Measurements from ENCODE around the gene CYP4F22. TPM values are rescaled to one million over a fixed set of nuclear protein-coding genes. Genes with fewer than 3 reads are reported as not detected.

Gene CYP4F22
- total RNA-seq, 4 donors from 2014 or later = 65.3 to 119 (median 96.1) TPM

- no peak for DNase-seq (ENCODE audit: low spot score in 2 of 2)
- intact Hi-C loops (cut with DNase I; ENCODE audit: low total_unique reads) = no loop called here
Observed at GRCh38 chr19:15539638-15540037, 31.3 kb downstream of the CYP4F22 start.

GRCh38 chr19:15540435-15540834 lies 32.1 kb downstream of the CYP4F22 start:
- WGBS, 2 donors = 86 to 88% methylated on average over 19 of the region's 20 CpGs
- H3K4me3 ChIP-seq (ENCODE audit: low read depth, poor library complexity, severe bottlenecking) = no peak overlapping the region
- intact Hi-C loops (cut with DNase I; ENCODE audit: low total_unique reads) = no loop called here
- no peak for TF ChIP-seq POLR2A (IDR thresholded peaks at IDR 0.05)
- TF ChIP-seq CTCF (IDR thresholded peaks at IDR 0.05) = no peak
- DNase-seq (ENCODE audit: low spot score in 2 of 2) = no peak

More at GRCh38 chr19:15539638-15540037, 31.3 kb downstream of the CYP4F22 start:
- no peak overlapping the region for H3K4me3 ChIP-seq (ENCODE audit: low read depth, poor library complexity, severe bottlenecking)
- TF ChIP-seq POLR2A (IDR thresholded peaks at IDR 0.05) (no peak), CTCF (IDR thresholded peaks at IDR 0.05) (no peak)

- intact Hi-C loops (cut with DNase I; ENCODE audit: low total_unique reads) = no loop called here
- TF ChIP-seq CTCF (IDR thresholded peaks at IDR 0.05) (no peak), POLR2A (IDR thresholded peaks at IDR 0.05) (no peak)
- DNase-seq (ENCODE audit: low spot score in 2 of 2) = no peak
- H3K4me3 ChIP-seq (ENCODE audit: low read depth, poor library complexity, severe bottlenecking) = no peak overlapping the region
Observed at GRCh38 chr19:15544283-15544682, 36.0 kb downstream of the CYP4F22 start.

GRCh38 chr19:15544970-15545369 lies 36.6 kb downstream of the CYP4F22 start:
- WGBS, 2 donors = 94 to 96% methylated on average over 1 of the region's 1 CpG
- intact Hi-C loops (cut with DNase I; ENCODE audit: low total_unique reads) = no loop called here

GRCh38 chr19:15548648-15549047 lies 40.3 kb downstream of the CYP4F22 start:
- TF ChIP-seq POLR2A (IDR thresholded peaks at IDR 0.05) = no peak
- no peak for TF ChIP-seq CTCF (IDR thresholded peaks at IDR 0.05)
- WGBS, 2 donors = 79 to 88% methylated on average over 2 of the region's 2 CpGs

More at GRCh38 chr19:15544970-15545369, 36.6 kb downstream of the CYP4F22 start:
- H3K4me3 ChIP-seq (ENCODE audit: low read depth, poor library complexity, severe bottlenecking) = no peak overlapping the region
- no peak for DNase-seq (ENCODE audit: low spot score in 2 of 2)
- no peak for TF ChIP-seq CTCF (IDR thresholded peaks at IDR 0.05)
- no peak for TF ChIP-seq POLR2A (IDR thresholded peaks at IDR 0.05)

GRCh38 chr19:15549581-15549980 lies 41.3 kb downstream of the CYP4F22 start:
- TF ChIP-seq CTCF (IDR thresholded peaks at IDR 0.05) = no peak
- no peak for TF ChIP-seq POLR2A (IDR thresholded peaks at IDR 0.05)
- H3K4me3 ChIP-seq (ENCODE audit: low read depth, poor library complexity, severe bottlenecking) = no peak overlapping the region
- WGBS, 2 donors = 91 to 95% methylated on average over 5 of the region's 5 CpGs
- no peak for DNase-seq (ENCODE audit: low spot score in 2 of 2)
- intact Hi-C loops (cut with DNase I; ENCODE audit: low total_unique reads) = no loop called here

More at GRCh38 chr19:15548648-15549047, 40.3 kb downstream of the CYP4F22 start:
- intact Hi-C loops (cut with DNase I; ENCODE audit: low total_unique reads) = no loop called here
- H3K4me3 ChIP-seq (ENCODE audit: low read depth, poor library complexity, severe bottlenecking) = no peak overlapping the region
- no peak for DNase-seq (ENCODE audit: low spot score in 2 of 2)
